ENCODE data around the gene TMEM120B.

The TMEM120B gene

GRCh38 chr12:121823101-121823726, 110.7 kb downstream of the TMEM120B start:
- TF ChIP-seq CTCF (IDR thresholded peaks at IDR 0.05; ENCODE audit: low read depth, low read length) = peak; percentile 11
- no peak for DNase-seq (ENCODE audit: extremely low read depth, low read depth)

- no peak for TF ChIP-seq CTCF (IDR thresholded peaks at IDR 0.05; ENCODE audit: low read depth, low read length)
Observed at GRCh38 chr12:121823727-121824115, 111.2 kb downstream of the TMEM120B start.

DNA sequence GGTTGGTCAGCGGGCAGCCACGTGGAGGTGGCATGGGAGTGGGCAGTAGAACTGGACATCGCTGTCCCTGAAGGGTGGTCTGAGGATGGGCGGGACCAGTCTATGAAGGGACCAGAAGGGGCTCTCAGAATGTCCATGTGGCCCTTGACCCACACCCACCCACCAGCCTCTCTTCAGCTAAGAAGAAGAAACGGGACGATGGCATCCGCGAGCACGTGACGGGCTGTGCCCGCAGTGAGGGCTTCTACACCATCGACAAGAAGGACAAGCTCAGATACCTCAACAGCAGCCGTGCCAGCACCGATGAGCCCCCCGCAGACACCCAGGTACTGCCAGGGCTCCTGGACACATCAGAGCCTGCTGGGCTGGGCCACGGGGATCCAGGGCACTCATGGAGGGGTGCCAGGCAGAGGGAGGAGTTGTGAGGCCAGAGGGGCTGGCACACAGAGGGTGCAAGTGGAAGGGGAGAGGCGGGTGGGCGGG, 112.5 kb downstream of the TMEM120B start:
- DNase-seq (ENCODE audit: extremely low read depth, low read depth) = no peak
- no peak for TF ChIP-seq CTCF (IDR thresholded peaks at IDR 0.05; ENCODE audit: low read depth, low read length)

More at GRCh38 chr12:121823727-121824115, 111.2 kb downstream of the TMEM120B start:
- DNase-seq (ENCODE audit: extremely low read depth, low read depth) = no peak

- DNase-seq (ENCODE audit: extremely low read depth, low read depth) = no peak
Observed at GRCh38 chr12:121826318-121827150, 114.0 kb downstream of the TMEM120B start.

DNA sequence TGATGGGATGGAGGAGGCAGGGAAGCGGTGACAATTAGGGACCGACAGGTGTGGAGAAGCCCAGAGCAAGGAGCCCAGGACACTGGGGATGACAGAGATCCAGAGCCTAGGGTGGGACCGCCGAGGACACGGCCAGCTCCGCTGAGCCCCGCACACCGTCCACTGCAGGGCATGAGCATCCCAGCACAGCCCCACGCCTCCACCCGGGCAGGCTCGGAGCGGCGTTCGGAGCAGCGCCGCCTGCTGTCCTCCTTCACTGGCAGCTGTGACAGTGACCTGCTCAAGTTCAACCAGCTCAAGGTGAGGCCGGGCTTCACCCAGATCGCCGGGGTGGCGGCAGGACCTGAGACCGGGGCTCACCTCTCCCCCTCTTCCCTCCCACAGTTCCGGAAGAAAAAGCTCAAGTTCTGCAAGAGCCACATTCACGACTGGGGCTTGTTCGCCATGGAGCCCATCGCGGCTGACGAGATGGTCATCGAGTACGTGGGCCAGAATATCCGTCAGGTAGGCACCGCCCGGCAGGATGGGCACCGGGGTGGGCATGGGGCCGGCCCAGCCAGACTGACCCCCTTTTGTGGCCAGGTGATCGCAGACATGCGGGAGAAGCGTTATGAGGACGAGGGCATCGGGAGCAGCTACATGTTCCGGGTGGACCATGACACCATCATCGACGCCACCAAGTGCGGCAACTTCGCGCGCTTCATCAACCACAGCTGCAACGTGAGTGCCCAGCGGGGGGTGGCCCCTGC, 115.0 kb downstream of the TMEM120B start:
- no peak for TF ChIP-seq CTCF (IDR thresholded peaks at IDR 0.05; ENCODE audit: low read depth, low read length)
- no peak for DNase-seq (ENCODE audit: extremely low read depth, low read depth)

More at GRCh38 chr12:121826318-121827150, 114.0 kb downstream of the TMEM120B start:
- TF ChIP-seq CTCF (IDR thresholded peaks at IDR 0.05; ENCODE audit: low read depth, low read length) = no peak

DNA sequence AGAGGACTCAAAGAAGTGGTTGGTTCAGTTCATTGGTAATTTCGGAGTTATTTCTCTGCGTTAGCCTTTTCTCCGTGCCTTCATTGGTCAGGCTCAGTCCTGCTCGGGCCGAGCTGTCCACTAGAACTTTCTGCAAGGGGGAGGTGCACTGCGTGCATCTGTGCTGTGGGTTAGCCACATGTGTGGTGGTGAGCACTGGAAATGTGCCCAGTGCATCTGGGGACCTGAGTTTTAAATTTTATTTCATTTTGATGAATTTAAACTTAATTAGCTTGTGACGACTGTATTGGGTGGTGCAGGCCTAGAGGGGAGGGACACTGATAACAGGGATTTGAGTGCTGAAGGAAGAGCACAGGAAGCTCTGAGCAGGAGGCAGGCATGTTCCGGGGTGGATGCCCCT, 115.8 kb downstream of the TMEM120B start:
- no peak for DNase-seq (ENCODE audit: extremely low read depth, low read depth)
- TF ChIP-seq CTCF (IDR thresholded peaks at IDR 0.05; ENCODE audit: low read depth, low read length) = no peak

Measured in AG09319 (cell line).